Left ventricle myocardium inferior (tissue), 1 donor: ENCODE results near the gene HELZ2. TPM values are rescaled to one million over a fixed set of nuclear protein-coding genes. Genes with fewer than 3 reads are reported as not detected.
"Not testable (repeated sequence)": the region's sequence is repeated elsewhere in the genome, so short reads cannot be mapped to it uniquely, and the experiment has no call there.

Experiments used
- DNase-seq: peaks from one replicate; pipeline ENCODE4 v3.0.0-alpha.2; 2020
- H3K27ac ChIP-seq: fragments of 200-600 bp; replicated peaks from 2 replicates; pipeline ENCODE4 v1.8.0; 2021
- H3K27me3 ChIP-seq: fragments of 200-600 bp; 2 replicates; pipeline ENCODE4 v1.8.0; 2021; ENCODE audit warnings: low read depth
- H3K36me3 ChIP-seq: fragments of 200-600 bp; 2 replicates; pipeline ENCODE4 v1.8.0; 2021
- H3K4me1 ChIP-seq: fragments of 200-600 bp; 2 replicates; pipeline ENCODE4 v1.8.0; 2021
- H3K4me3 ChIP-seq: fragments of 200-600 bp; 2 replicates; pipeline ENCODE4 v1.8.0; 2021; ENCODE audit warnings: mild to moderate bottlenecking, moderate library complexity
- H3K9me3 ChIP-seq: fragments of 200-600 bp; replicated peaks from 2 replicates; pipeline ENCODE4 v1.8.0; 2021
- intact Hi-C: fragments of 100-400 bp; cut with micrococcal nuclease; formaldehyde crosslinking; loops from one replicate; pipeline ENCODE4 v1.11.0; 2022
- total RNA-seq: library from RNA; stranded (reverse); fragmentation: NEBNext Ultra II Directional; extraction: Animal tissue kit (Norgen Biotek cat#: 25700); gene quantifications from one replicate; pipeline ENCODE4 v1.2.1, GENCODE V29; 2021
- TF ChIP-seq, protein P1 (sequence below): fragments of 200-600 bp; IDR thresholded peaks from 2 replicates; pipeline ENCODE4 v1.8.0; 2021; ENCODE audit warnings: antibody characterized with exemption, mild to moderate bottlenecking, borderline replicate concordance
- donor health status: DM: no; HTN: yes; CAD: no; lungs with severe emphysema.

HELZ2 gene
- total RNA-seq, 1 donor from 2014 or later, result 10.6 TPM

DNA sequence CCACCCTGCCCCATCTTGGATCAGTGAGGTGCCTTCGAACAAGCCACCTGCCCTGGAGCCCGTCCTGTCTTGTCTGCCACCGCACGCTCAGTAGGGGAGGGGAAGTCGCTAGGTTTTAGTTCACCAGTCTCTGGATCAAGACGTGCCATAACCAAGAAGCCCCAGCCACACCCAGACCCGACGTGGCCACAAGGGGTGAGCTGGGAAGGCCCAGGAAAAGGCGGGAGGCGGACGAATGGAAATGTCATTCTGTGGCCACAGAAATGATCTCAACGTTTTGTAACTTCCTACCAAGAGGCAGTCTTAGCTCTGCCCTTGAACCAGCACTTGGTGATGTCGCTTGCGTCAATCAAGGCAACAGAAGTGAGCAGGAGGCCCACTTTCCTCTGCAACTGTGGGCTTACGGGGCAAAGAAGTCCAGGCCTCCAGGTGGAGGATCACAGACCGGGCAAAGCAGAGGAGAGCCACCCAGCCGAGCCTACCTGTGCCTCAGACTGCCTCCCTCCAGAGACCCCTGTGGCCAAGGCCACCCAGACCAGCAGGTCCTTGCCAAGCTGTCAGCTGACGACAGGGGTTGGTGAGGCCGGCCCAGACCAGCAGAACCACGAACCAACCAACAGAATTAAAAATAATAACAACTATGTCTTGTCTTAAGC lies 38.4 kb upstream of the HELZ2 start:
- no peak for DNase-seq
- no peak overlapping the region for H3K27ac ChIP-seq

DNA sequence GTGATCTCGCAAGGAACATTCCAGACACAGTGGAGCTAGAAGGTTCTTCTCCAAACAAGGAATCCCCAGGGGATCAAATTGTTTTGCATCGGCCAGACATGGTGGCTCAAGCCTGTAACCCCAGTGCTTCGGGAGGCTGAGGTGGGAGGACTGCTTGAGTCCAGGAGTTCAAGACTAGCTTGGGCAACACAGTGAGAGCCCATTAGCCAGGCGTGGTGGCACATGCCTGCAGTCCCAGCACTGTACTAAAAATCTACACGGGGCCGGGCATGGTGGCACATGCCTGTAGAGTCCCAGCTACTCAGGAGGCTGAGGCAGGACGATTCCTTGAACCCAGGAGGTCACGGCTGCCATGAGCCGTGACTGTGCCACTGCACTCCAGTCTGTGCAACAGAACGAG lies 37.6 kb upstream of the HELZ2 start:
- Histone ChIP-seq H3K9me3 (no peaks in the 10 kb centered on the region), H3K36me3 (peaks cover 21% of the 10 kb centered on the region), H3K4me3 (no peak overlapping the region), H3K4me1 (peaks cover 7% of the 10 kb centered on the region), H3K27ac (no peak overlapping the region), H3K27me3 (no peaks in the 10 kb centered on the region)
- intact Hi-C loops, result no loop called here
- no peak for DNase-seq
- TF ChIP-seq, protein P1, sequence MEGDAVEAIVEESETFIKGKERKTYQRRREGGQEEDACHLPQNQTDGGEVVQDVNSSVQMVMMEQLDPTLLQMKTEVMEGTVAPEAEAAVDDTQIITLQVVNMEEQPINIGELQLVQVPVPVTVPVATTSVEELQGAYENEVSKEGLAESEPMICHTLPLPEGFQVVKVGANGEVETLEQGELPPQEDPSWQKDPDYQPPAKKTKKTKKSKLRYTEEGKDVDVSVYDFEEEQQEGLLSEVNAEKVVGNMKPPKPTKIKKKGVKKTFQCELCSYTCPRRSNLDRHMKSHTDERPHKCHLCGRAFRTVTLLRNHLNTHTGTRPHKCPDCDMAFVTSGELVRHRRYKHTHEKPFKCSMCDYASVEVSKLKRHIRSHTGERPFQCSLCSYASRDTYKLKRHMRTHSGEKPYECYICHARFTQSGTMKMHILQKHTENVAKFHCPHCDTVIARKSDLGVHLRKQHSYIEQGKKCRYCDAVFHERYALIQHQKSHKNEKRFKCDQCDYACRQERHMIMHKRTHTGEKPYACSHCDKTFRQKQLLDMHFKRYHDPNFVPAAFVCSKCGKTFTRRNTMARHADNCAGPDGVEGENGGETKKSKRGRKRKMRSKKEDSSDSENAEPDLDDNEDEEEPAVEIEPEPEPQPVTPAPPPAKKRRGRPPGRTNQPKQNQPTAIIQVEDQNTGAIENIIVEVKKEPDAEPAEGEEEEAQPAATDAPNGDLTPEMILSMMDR, result no peak

More for the DNA sequence above, 38.4 kb upstream of the HELZ2 start:
- Histone ChIP-seq H3K4me3 (no peak overlapping the region), H3K9me3 (no peaks in the 10 kb centered on the region), H3K4me1 (peaks cover 7% of the 10 kb centered on the region), H3K27me3 (no peaks in the 10 kb centered on the region), H3K36me3 (peaks cover 29% of the 10 kb centered on the region)
- TF ChIP-seq, protein P1, result no peak
- intact Hi-C loops, result no loop called here

DNA sequence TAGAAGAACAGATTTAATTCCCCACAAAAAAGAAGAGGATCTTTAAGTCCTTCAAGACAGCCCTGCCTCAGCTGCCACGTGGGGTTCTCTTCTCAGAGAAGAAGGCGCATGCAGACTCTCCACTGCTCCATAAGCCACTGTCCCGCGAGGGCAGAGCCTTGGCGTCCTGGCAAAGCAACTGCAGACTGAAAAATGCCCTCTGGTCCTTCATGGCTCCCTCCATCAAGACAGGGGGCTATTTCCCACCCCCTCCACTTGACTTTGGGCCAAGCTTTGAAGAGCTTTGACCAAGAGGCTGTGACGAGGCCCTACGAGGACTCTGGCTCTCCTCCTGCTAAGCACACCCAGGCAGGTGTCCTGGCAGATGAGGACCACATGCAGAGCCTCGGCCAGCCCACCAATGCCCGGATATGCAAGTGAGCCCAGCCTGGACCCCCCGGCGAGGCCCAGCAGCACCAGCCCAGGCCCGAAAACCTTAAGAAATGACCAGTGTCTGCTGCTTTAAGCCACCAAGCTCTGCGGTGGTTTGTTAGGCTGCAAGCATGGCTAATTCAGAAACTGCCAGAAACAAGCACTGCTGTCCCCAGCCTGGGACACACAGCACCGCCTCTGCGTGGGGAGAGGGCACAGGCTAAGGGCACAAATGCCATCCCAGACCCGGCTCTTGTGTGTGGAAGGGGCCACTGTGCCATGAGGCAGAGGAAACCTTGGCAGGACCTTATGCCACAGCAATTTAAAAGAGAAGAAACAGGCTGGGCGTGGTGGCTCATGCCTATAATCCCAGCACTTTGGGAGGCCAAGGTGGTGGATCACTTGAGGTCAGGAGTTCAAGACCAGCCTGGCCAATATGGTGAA lies 36.8 kb upstream of the HELZ2 start:
- TF ChIP-seq, protein P1, result no peak
- no peak for DNase-seq
- H3K27ac ChIP-seq, result no peak overlapping the region
- H3K36me3 ChIP-seq, result peaks cover 13% of the 10 kb centered on the region
- H3K9me3 ChIP-seq, result no peaks in the 10 kb centered on the region
- no peaks in the 10 kb centered on the region for H3K27me3 ChIP-seq
- H3K4me1 ChIP-seq, result peaks cover 7% of the 10 kb centered on the region
- intact Hi-C loops, result no loop called here
- no peak overlapping the region for H3K4me3 ChIP-seq

DNA sequence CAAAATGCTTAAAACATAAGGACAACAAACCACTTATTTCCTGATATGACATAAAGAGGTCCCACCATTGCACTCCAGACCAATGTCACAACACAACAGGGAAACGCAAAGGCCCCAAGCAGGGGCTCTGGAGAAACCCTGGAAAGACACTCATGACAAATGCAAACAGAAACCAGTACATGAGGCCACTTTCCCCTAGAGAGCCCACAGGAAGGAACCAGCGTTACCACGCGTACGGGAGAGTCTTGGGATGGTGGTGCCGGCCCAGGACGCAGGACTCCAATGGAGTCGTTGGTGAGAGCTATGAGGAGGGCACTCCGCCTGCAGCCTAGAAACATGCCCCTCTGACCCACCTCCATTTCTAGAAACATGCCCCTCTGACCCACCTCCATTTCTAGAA lies 32.6 kb upstream of the HELZ2 start:
- no peaks in the 10 kb centered on the region for H3K9me3 ChIP-seq
- intact Hi-C loops, result no loop called here
- H3K27ac ChIP-seq, result no peak overlapping the region
- TF ChIP-seq, protein P1, result no peak
- DNase-seq, result no peak
- H3K4me1 ChIP-seq, result no peaks in the 10 kb centered on the region
- no peak overlapping the region for H3K4me3 ChIP-seq
- H3K27me3 ChIP-seq, result no peaks in the 10 kb centered on the region
- H3K36me3 ChIP-seq, result peaks cover 21% of the 10 kb centered on the region

DNA sequence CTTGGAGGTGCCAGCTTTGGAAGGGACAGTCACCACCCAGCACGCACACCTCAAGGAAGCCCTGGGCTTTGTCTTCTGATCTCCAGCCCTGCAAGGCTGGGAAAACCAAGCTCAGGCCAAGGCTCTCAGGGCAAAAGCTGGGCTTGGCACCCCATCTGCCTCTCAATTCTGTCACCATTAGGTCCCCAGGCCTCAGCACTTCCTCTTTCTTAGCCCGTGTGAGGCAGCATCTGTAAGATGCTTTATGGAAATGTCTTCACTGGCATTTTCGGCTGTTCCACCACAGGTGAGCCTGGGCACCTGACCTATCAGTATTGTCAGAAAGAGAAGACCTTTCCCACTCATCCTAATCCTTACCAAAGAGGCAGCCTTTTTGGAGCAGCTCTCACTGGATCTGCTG lies 28.3 kb upstream of the HELZ2 start:
- Histone ChIP-seq H3K27ac (no peak overlapping the region), H3K4me1 (no peaks in the 10 kb centered on the region), H3K4me3 (no peak overlapping the region), H3K9me3 (no peaks in the 10 kb centered on the region), H3K27me3 (no peaks in the 10 kb centered on the region), H3K36me3 (peaks cover 62% of the 10 kb centered on the region)
- TF ChIP-seq, protein P1, result no peak
- intact Hi-C loops, result no loop called here
- DNase-seq, result no peak

DNA sequence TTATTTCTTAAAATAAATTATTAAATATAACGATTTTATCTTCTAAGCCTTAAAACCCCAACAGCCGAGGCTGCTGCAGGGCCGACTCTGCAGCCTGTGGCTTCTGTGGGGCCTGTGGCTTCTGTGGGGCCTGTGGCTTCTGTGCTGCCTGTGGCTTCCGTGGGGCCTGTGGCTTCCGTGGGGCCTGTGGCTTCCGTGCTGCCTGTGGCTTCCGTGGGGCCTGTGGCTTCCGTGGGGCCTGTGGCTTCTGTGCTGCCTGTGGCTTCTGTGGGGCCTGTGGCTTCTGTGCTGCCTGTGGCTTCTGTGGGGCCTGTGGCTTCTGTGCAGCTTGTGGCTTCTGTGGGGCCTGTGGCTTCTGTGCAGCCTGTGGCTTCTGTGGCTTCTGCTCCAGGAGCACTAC lies 27.6 kb upstream of the HELZ2 start:
- H3K9me3 ChIP-seq, intact Hi-C loops, H3K27ac ChIP-seq, H3K4me1 ChIP-seq, H3K4me3 ChIP-seq, H3K27me3 ChIP-seq, DNase-seq: not testable (repeated sequence)
- peaks cover 64% of the 10 kb centered on the region for H3K36me3 ChIP-seq
